ENCODE measurements around the gene ATP1A2. TPM values are rescaled to one million over a fixed set of nuclear protein-coding genes. Genes with fewer than 3 reads are reported as not detected.
A peak's percentile ranks its signal among the peaks of the same experiment; 100 is the strongest.

Gene ATP1A2
- total and polyA plus RNA-seq, 2 of the 8 experiments (the other 6 are each of a cell fraction or from before 2014, with no cell fraction given), result 39.7 to 40.8 TPM

DNA sequence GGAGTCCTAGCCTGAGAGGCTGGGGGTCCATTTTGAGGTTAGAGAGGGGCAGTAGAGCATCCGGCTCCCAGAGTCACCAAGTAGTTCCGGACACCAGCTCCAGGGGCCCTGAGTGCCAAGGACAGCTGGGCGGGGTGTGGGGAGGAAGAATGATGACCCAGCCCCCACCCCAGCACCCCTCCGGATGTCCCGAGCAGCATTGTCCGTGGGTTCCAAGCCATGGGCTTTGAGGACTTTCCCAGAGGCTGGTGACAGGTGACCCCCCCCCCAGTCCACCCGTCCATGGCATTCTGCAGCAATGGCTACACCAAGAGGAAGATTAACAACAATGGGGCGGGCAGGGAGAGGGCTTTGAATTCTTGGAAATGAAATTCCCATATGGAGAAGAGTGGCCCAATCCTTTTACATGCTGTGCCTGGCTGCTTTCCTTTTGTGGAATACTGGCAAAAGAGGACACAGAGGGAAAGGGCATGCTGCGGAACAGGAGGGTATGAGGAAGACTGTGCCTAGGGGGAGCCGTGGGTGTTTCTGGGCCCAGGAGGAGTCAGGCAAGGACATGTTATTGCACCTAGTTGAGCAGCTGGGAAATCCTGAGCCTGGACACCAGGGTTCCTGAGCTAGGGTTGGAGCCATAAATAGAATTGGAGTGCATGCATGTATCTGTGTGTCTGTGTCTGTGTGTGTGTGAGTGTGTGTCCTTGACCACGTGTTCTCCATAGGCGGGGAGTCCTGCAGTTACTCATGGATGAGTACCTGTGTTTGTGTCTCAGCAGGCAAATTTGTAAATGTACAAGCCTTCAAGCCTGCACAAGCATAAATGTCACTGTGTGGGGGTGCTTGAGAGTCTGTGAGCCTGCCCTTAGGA, 956 bp downstream of the ATP1A2 start:
- peak overlapping the region; percentile 84; the same call in 1 of the 2 replicates for H2BK15ac ChIP-seq (ENCODE audit: low read length)
- H3K4me2 ChIP-seq (ENCODE audit: insufficient read depth in 1 of 2, low read depth in 2 of 2, low read length in 2 of 2), result peak overlapping the region; percentile 70 to 89
- H2BK5ac ChIP-seq (ENCODE audit: low read depth, low read length), result peak overlapping the region; percentile 76; the same call in 1 of the 2 replicates
- H3K9me3 ChIP-seq (ENCODE audit: insufficient read depth in 2 of 2, low read depth in 1 of 2, low read length in 1 of 2), result no peaks in the 10 kb centered on the region
- no peak overlapping the region for H3K23ac ChIP-seq (ENCODE audit: insufficient read length)
- H2BK20ac ChIP-seq (ENCODE audit: low read length), result peak overlapping the region; percentile 28
- no peaks in the 10 kb centered on the region for H3K79me1 ChIP-seq (ENCODE audit: low read depth, low read length)
- FAIRE-seq, result no peak
- H2BK120ac ChIP-seq (replicated peaks; ENCODE audit: low read depth, low read length), result no peak overlapping the region
- peak overlapping the region; percentile 53; the same call in 1 of the 2 replicates for H2AK5ac ChIP-seq (ENCODE audit: low read depth, low read length)
- H3K18ac ChIP-seq (ENCODE audit: extremely low read depth, low read length), result peak overlapping the region; percentile 84; the same call in 1 of the 2 replicates
- peaks cover 0 to 9% (median 3%) of the 10 kb centered on the region in 4 experiments; a peak in 2 of 8 replicates for H3K36me3 ChIP-seq (ENCODE audit: control insufficient read depth in 2 of 4, insufficient read depth in 4 of 4, low read length in 3 of 4)
- peaks cover 0 to 8% of the 10 kb centered on the region in 2 experiments; a peak in 1 of 4 replicates for H3K79me2 ChIP-seq (ENCODE audit: control insufficient read depth in 1 of 2, insufficient read depth in 2 of 2, low read length in 2 of 2)
- ChIA-PET POLR2A (ENCODE audit: partially characterized antibody) (interaction anchor here (0.6 to 3.8 kb wide), 21 partner anchors 8 to 168 kb away, joined by 3 to 31 read pairs (median 5); partner anchors contain the start of gene PEX19), CTCF (ENCODE audit: partially characterized antibody) (interaction anchor here (0.6 to 18.1 kb wide), 26 partner anchors 7 to 328 kb away, joined by 3 to 256 read pairs (median 6); partner anchors contain the start of gene CASQ1)
- no peak overlapping the region for H2AFZ ChIP-seq (ENCODE audit: low read length)
- H4K91ac ChIP-seq (replicated peaks; ENCODE audit: insufficient read length, low read length), result peak overlapping the region; percentile 9
- H3K27me3 ChIP-seq (replicated peaks in 1 of 4; ENCODE audit: control insufficient read depth in 3 of 4, extremely low read depth in 1 of 4, insufficient read depth in 3 of 4, low read length in 3 of 4), result no peaks in the 10 kb centered on the region; a peak in 1 of 7 replicates
- 71% methylated on average over 12 of the region's 12 CpGs; no CpG with 5 or more reads in 1 of the 2 experiments for WGBS, 2 experiments (ENCODE audit: extremely low coverage in 1 of 2, insufficient coverage in 1 of 2, insufficient read length in 1 of 2, insufficient replicate concordance in 2 of 2, low coverage in 1 of 2, low lambda C conversion rate in 2 of 2, missing lambda C conversion rate in 1 of 2)
- no peak for DNase-seq (ENCODE audit: low read depth in 1 of 2, low spot score in 2 of 2)
- no peak overlapping the region for H3K14ac ChIP-seq (ENCODE audit: insufficient read length)
- H3K23me2 ChIP-seq (ENCODE audit: low read depth, low read length), result peaks cover 8% of the 10 kb centered on the region; the same call in 1 of the 2 replicates
- peak overlapping the region; percentile 23 for H4K5ac ChIP-seq (ENCODE audit: insufficient read length, low read depth, low read length)
- H3K4ac ChIP-seq (replicated peaks; ENCODE audit: insufficient read length, low read depth, low read length), result peak overlapping the region; percentile 15
- H3K4me3 ChIP-seq (ENCODE audit: extremely low read depth in 1 of 4, insufficient read depth in 2 of 4, low read depth in 3 of 4, low read length in 4 of 4), result peak overlapping the region; percentile 2 to 59 (median 32); a peak in 6 of 8 replicates
- H3K9ac ChIP-seq (replicated peaks in 1 of 4; ENCODE audit: extremely low read depth in 1 of 4, low read depth in 3 of 4, low read length in 3 of 4), result no peak overlapping the region; a peak in 2 of 7 replicates
- peaks cover 0 to 1% of the 10 kb centered on the region in 2 experiments for H4K20me1 ChIP-seq (replicated peaks in 1 of 2; ENCODE audit: control insufficient read depth in 1 of 2, insufficient read depth in 2 of 2, low read length in 2 of 2)
- H4K8ac ChIP-seq (ENCODE audit: extremely low read depth, insufficient read depth, low read length), result no peak overlapping the region
- H3K56ac ChIP-seq (replicated peaks; ENCODE audit: insufficient read length, low read depth, low read length), result no peak overlapping the region
- H2BK12ac ChIP-seq (ENCODE audit: low read depth, low read length), result peak overlapping the region; percentile 93; the same call in 1 of the 2 replicates
- no peak overlapping the region for H3K27ac ChIP-seq (ENCODE audit: low read depth, low read length)
- H3K4me1 ChIP-seq (replicated peaks in 1 of 4; ENCODE audit: control insufficient read depth in 3 of 4, insufficient read depth in 4 of 4, low read length in 3 of 4), result peaks cover 15 to 44% (median 34%) of the 10 kb centered on the region in 4 experiments
- TF ChIP-seq, protein P1, sequence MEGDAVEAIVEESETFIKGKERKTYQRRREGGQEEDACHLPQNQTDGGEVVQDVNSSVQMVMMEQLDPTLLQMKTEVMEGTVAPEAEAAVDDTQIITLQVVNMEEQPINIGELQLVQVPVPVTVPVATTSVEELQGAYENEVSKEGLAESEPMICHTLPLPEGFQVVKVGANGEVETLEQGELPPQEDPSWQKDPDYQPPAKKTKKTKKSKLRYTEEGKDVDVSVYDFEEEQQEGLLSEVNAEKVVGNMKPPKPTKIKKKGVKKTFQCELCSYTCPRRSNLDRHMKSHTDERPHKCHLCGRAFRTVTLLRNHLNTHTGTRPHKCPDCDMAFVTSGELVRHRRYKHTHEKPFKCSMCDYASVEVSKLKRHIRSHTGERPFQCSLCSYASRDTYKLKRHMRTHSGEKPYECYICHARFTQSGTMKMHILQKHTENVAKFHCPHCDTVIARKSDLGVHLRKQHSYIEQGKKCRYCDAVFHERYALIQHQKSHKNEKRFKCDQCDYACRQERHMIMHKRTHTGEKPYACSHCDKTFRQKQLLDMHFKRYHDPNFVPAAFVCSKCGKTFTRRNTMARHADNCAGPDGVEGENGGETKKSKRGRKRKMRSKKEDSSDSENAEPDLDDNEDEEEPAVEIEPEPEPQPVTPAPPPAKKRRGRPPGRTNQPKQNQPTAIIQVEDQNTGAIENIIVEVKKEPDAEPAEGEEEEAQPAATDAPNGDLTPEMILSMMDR (IDR thresholded peaks at IDR 0.05; ENCODE audit: control extremely low read depth in 1 of 3, insufficient read depth in 1 of 3, low read depth in 1 of 3, low read length in 3 of 3), result no peak
- TF ChIP-seq SIX5 (IDR thresholded peaks at IDR 0.05; ENCODE audit: low read depth, low read length), result no peak
- TF ChIP-seq POLR2AphosphoS5 (IDR thresholded peaks at IDR 0.05; ENCODE audit: low read depth, low read length), result no peak
- TF ChIP-seq YY1 (IDR thresholded peaks at IDR 0.05; ENCODE audit: low read depth, low read length), result no peak
- no peak for TF ChIP-seq HDAC2 (IDR thresholded peaks at IDR 0.05; ENCODE audit: borderline replicate concordance in 1 of 2, low read depth in 2 of 2, low read length in 2 of 2)
- TF ChIP-seq HDAC6 (IDR thresholded peaks at IDR 0.05; ENCODE audit: low read depth, low read length), result no peak
- no peak for TF ChIP-seq RBBP5 (IDR thresholded peaks at IDR 0.05; ENCODE audit: borderline replicate concordance, low read depth, low read length)
- TF ChIP-seq GTF2F1 (IDR thresholded peaks at IDR 0.05; ENCODE audit: borderline replicate concordance, low read depth, low read length), result no peak
